ACHN (cell line): ENCODE data around the gene SCG3.

Source experiments
- DNase-seq: peaks from one replicate; pipeline ENCODE4 v3.0.0-alpha.2; 2015
- in situ Hi-C: cut with HindIII; loops from 2 replicates; pipeline ENCODE4 v1.10.0; 2017; ENCODE audit warnings: low sequenced_read_pairs, low pct_ligation_motif_present, low pct_unique_long_range_greater_than_20kb

The SCG3 gene

GRCh38 chr15:51718746-51719145, 37.4 kb downstream of the SCG3 start:
- in situ Hi-C loops, result no loop called here
- no peak for DNase-seq

DNA sequence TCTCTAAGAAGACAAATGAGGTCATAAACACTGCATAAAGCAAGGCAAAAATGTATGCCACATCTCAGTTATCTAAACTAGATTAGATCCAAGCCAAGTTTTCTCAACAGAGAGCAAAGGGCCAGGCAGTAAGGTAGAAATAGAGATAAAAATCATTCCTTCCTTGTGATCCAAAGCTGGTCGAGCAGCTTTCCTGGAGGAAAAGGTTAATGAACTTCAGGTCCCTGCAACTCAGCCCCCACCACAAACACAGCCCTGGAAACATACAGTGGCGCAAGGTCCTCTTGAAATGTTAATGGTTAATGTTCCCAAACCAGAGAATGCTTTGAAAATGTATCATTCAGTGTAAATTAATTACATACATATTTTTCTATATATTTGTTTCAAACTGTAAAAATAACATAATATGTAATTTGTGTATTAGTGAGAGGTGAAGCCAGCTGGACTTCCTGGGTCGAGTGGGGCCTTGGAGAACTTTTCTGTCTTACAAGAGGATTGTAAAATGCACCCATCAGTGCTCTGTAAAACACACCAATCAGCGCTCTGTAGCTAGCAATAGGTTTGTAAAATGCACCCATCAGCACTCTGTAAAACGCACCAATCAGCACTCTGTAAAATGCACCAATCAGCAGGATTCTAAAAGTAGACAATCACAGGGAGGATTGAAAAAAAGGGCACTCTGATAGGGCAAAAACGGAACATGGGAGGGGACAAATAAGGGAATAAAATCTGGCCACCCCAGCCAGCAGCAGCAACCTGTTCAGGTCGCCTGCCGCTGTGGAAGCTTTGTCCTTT, 39.1 kb downstream of the SCG3 start:
- in situ Hi-C loops, result no loop called here
- no peak for DNase-seq

DNA sequence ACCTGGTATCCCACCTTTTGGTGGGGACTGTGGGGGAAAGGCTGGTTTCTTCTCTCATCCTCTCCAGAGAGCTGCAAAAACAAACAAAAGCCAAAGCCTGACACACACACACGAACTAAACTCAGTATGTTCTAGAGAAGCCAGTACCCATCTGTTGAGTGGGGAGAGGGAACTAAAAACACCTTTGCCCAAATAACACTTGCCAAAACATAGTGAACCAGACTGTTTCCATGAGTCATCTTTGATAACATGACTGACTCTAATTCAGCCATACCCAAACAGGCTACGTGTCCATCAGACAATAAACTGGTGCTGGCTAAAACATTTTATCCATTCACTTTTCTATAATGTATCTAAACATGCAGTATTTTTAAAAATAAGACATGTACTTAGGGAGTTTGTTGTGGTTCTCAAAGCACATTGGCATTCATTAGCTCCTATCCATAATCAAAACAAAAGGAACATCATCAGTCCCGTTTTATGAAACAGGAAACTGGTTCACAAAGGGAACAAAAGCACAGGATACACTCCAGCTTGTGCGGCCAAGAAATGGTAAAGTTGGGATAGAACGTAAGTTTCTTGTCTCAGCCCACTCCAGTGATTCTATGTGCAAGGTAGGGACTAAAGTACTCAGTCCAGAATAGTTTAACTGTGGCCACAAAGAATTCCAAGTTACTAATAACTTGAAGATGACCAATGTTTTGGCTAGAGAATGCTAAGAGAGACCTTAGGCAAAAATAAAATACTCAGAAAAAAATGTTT, 40.1 kb downstream of the SCG3 start:
- no peak for DNase-seq
- in situ Hi-C loops, result no loop called here

DNA sequence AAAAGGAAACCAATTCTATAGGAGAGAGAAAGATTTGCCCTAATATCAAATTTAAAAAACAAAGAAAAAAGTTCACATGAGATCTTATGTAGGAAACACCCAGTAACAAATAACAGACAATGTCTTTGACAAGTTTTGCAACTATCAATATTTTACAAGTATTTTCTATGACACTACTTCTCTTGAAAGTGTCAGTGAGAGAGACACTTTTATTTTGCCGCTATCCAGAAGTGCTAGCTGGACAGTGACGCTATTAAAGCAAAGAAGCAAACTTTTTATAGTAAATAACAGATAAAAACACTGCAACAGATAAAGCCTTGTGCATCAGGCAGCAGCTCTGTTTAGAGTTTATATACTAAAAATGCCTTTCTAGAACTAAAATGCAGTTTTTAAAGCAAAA, 42.9 kb downstream of the SCG3 start:
- in situ Hi-C loops, result no loop called here
- DNase-seq, result no peak

- in situ Hi-C loops, result no loop called here
- no peak for DNase-seq
Observed at GRCh38 chr15:51724673-51725072, 43.4 kb downstream of the SCG3 start.

DNA sequence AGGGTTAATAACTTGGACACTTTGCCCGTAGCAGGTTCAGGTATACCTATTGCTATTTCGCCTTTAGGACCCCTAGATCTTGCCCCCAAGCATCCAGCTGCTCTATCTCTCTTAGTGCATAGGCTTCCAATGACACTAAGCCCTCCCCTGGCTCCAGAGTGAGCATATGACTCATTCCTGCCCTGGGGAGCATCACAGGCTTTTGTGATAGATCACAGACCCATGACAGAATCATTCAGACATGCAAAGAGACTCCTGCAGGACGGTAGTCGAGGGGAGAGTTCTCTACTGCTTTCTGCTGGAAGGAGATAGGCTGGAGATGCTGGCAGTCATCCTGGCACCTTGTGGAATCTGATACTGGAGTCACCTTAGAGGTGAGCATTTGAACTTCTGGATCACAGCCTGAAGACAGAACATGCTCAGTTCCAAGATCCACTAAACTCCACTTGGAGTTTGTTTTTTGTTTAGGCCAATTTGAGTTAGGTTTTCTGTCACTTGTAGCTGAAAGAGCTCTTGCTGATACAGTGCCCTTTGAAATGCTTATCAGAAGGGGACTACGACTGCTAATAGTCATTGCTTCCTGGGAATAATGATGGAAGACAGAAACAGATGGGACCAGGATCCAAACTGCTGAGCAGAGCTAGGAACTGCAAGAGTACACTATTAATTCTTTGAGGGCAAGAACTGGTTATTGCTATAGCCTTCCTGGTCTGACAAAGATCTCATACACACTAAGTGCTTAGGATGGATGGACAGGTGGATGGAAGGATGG, 45.2 kb downstream of the SCG3 start:
- in situ Hi-C loops, result no loop called here
- DNase-seq, result peak; percentile 91

GRCh38 chr15:51727141-51727897, 46.0 kb downstream of the SCG3 start:
- DNase-seq, result peak; percentile 50

DNA sequence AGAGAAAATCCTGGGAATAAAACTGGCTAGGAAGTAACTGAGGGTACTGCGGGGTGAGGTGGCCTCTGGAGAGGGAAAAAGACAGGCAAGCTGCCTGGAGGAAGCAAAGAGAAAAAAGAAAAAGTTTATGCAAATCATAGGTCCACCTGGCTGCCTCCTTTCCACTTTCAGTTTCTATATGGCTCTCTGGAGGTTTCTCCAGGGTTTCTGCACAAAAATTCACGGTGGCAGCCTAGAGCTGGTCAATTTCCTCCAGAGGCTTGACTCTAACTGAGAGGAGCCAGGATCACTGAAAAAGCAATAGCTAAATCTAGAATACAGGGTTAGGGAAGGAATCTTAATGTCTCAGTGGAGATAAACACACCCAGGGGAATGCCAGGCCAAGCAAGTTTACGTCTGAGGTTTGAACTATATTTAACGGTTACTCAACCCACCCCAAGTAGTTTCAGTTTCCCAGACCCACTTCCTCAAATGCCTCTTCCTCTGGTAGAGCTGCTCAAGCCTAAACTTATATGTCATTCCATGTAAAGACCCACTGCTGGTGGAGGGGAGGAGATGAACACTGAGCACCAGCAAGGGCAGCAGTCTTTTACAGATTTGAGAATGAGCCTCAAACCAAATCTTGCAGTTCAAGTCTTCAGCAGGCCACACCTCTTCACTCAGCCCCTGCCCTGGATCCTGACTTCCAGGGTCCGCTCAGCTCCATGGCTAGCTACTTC, 50.4 kb downstream of the SCG3 start:
- in situ Hi-C loops, result no loop called here
- DNase-seq, result peak; percentile 57

More at GRCh38 chr15:51727141-51727897, 46.0 kb downstream of the SCG3 start:
- in situ Hi-C loops, result no loop called here

DNA sequence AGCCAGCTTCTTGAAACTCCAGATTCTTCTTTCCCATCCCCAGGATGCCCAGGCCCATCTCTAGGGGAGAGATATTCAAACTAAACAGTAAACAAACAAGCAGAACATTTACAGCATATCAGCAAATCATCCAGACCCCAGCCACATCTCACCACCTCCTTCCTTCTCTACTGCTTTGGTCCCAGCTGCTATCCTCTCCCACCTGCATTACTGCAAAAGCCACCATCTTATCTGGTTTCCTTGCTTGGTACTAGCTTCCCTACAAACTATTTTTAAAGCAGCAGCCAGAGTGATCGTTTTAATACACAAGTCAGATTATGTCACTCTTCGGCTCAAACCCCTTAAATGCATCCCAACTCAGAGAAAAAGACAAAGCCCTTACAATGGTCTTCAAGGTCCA, 51.3 kb downstream of the SCG3 start:
- DNase-seq, result no peak
- in situ Hi-C loops, result no loop called here

DNA sequence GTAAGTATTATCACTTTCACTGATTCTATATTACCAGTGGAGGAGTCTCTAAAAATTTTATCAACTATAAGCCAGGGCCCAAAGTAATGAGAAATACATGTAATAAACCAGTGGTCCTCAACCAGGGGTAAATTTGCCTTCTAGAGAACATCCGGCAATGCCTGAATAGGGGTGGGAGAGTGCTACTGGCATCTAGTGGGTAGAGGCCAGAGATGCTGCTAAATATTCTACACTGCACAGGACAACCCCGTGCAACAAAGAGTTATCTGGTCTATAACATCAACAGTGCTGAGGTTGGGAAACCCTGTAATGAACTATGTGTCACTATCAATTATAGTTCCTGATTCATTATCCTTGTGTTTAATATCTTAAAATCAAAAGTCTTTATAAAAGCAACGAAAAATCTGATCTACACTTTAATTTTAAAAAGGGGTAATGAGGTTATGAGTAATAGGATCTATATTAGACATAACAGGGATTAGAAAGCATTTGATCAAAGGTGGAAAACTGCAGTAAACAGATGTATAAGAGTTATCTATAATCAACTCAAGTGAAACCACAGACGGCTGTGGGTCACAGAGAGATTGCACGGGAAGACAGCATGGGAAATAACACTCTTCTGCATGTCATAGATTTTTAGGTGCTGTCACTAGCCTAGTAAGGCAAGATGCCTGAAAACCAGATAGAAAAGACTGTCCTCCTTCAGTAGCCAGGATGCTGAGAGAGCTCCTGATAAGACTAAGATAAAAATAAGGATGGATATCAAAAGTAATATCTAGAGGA, 54.1 kb downstream of the SCG3 start:
- in situ Hi-C loops, result no loop called here
- DNase-seq, result no peak

DNA sequence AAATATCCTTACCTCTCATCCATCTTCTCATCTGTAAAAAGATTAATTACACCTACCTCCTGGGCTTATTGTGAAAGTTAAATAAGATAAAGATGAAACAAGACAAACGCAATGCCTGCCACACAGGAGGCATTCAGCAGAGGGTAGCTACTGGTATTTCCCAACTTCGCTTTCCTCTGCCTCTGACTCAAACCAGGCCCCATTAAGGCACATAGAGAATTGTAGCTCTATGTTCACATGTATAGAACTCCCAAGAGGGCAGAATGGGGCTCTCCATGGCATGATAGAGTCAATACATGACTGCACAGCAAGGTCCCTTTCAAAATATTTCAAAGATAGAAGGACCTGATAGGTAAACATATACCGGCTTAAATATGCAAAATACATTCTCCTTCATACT, 54.8 kb downstream of the SCG3 start:
- in situ Hi-C loops, result no loop called here

GRCh38 chr15:51736751-51737521, 55.6 kb downstream of the SCG3 start:
- in situ Hi-C loops, result no loop called here

More for the DNA sequence above, 54.8 kb downstream of the SCG3 start:
- DNase-seq, result no peak

GRCh38 chr15:51737522-51738305, 56.4 kb downstream of the SCG3 start, which contains the start of gene LYSMD2:
Gene LYSMD2, minus strand, starts transcription at chr15:51737655. Its CDS starts 33 bp downstream, at chr15:51737622.
- peak; percentile 51 for DNase-seq
- in situ Hi-C loops, result no loop called here

More at GRCh38 chr15:51736751-51737521, 55.6 kb downstream of the SCG3 start:
- peak; percentile 31 for DNase-seq

- in situ Hi-C loops, result no loop called here
- DNase-seq, result no peak
Observed at GRCh38 chr15:51738553-51738952, 57.2 kb downstream of the SCG3 start.

DNA sequence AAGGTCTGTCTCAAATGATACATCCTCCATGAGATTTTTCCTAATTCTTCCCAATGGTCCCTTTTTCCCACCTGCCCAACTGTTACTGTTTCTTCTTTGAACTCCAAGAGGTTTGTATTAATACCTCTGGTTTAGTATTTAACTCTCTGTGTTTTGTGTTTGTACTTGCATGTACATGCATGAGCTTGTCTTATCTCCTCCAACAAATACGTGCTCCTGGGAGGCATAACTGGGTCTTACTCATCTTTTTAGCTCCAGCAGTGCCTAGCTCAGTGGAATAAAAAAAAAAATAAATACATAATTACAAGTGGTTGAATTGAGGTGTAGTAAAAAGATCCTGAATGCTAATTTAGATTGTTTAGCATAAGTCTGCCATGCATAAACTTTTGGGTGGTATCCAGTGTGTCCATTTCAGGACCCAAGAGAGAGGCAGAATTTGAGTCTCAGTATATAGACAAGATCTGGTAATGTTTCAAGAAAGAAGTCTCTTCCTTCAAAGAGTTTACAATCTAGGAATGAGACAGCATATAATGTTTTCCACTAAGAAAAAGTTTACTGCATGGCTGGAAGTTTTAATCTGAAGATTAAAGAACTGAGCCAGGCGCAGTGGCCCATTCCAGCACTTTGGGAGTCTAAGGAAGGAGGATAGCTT, 57.9 kb downstream of the SCG3 start:
- in situ Hi-C loops, result no loop called here
- DNase-seq, result no peak
